Peyer's patch (tissue), 4 donors: Measurements from ENCODE around the gene CLDN5.

Experiments
- POLR2A ChIP-seq, 2 donors: fragments of 450-650 bp; IDR thresholded peaks; one replicate each; pipeline ENCODE4 v1.5.1; 2017; ENCODE audit warnings: antibody characterized with exemption in 2 of 2, mild to moderate bottlenecking in 2 of 2, moderate library complexity in 2 of 2
- TF ChIP-seq, protein P1 (sequence below), 6 experiments: fragments of 450-650 bp in 4 of 6; fragments of 200-600 bp in 2 of 6; sonication (generic) in 1 of 6; IDR thresholded peaks; one replicate each; pipeline ENCODE4 v1.5.1; 2017 to 2019; ENCODE audit warnings: antibody characterized with exemption in 6 of 6, mild to moderate bottlenecking in 3 of 6, moderate library complexity in 1 of 6

DNA sequence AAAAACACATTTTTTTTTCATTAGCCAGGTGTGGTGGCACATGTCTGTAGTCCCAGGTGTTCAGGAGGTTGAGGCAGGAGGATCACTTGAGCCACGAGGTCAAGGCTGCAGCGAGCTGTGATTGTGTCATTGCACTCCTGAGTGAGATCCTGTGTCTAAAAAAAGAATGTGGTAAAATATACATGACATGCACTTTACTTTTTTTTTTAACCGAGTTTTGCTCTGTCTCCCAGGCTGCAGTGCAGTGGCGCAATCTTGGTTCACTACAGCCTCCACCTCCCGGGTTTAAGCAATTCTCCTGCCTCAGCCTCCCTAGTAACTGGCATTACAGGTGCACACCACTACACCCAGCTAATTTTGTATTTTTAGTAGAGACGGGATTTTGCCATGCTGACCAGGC lies 22.5 kb upstream of the CLDN5 start:
- TF ChIP-seq, protein P1, sequence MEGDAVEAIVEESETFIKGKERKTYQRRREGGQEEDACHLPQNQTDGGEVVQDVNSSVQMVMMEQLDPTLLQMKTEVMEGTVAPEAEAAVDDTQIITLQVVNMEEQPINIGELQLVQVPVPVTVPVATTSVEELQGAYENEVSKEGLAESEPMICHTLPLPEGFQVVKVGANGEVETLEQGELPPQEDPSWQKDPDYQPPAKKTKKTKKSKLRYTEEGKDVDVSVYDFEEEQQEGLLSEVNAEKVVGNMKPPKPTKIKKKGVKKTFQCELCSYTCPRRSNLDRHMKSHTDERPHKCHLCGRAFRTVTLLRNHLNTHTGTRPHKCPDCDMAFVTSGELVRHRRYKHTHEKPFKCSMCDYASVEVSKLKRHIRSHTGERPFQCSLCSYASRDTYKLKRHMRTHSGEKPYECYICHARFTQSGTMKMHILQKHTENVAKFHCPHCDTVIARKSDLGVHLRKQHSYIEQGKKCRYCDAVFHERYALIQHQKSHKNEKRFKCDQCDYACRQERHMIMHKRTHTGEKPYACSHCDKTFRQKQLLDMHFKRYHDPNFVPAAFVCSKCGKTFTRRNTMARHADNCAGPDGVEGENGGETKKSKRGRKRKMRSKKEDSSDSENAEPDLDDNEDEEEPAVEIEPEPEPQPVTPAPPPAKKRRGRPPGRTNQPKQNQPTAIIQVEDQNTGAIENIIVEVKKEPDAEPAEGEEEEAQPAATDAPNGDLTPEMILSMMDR (IDR thresholded peaks at IDR 0.05): no peak
- no peak for TF ChIP-seq POLR2A (IDR thresholded peaks at IDR 0.05)
